Liver (tissue), 9 donors: ENCODE measurements around the gene ADGRG1. TPM values are rescaled to one million over a fixed set of nuclear protein-coding genes. Genes with fewer than 3 reads are reported as not detected.

Source experiments
- DNase-seq: peaks from one replicate; pipeline ENCODE4 v3.0.0-alpha.2; 2017; ENCODE audit warnings: low spot score
- H3K27ac ChIP-seq, 2 donors: one replicate each; pipeline ENCODE4 v1.7.0; 2013; ENCODE audit warnings: inconsistent platforms in 2 of 2, low read length in 2 of 2, control low read depth in 1 of 2, low read depth in 1 of 2, mild to moderate bottlenecking in 1 of 2
- H3K27me3 ChIP-seq, 4 donors: one replicate each; pipeline versions ENCODE4 v1.6.1 to v1.7.0; 2013; ENCODE audit warnings: low read length in 3 of 4, inconsistent platforms in 1 of 4, mild to moderate bottlenecking in 1 of 4, moderate library complexity in 1 of 4; ENCODE audit not compliant: control insufficient read depth in 4 of 4, insufficient read depth in 4 of 4
- H3K36me3 ChIP-seq, 4 donors: one replicate each; pipeline versions ENCODE4 v1.6.1 to v1.7.0; 2013; ENCODE audit warnings: low read length in 3 of 4, mild to moderate bottlenecking in 3 of 4, low read depth in 1 of 4, moderate library complexity in 1 of 4; ENCODE audit not compliant: control insufficient read depth in 4 of 4, insufficient read depth in 3 of 4
- H3K4me1 ChIP-seq, 4 donors: one replicate each; pipeline versions ENCODE4 v1.6.1 to v1.7.0; 2013; ENCODE audit warnings: low read length in 3 of 4, mild to moderate bottlenecking in 3 of 4, moderate library complexity in 1 of 4; ENCODE audit not compliant: control insufficient read depth in 4 of 4, insufficient read depth in 4 of 4
- H3K4me3 ChIP-seq, 3 donors: one replicate each; pipeline versions ENCODE4 v1.6.1 to v1.7.0; 2013; ENCODE audit warnings: low read length in 3 of 3, control low read depth in 1 of 3, low read depth in 1 of 3, mild to moderate bottlenecking in 1 of 3
- H3K9ac ChIP-seq, 2 donors: one replicate each; pipeline ENCODE4 v1.7.0; 2013; ENCODE audit warnings: low read length in 2 of 2, mild to moderate bottlenecking in 2 of 2, moderate library complexity in 2 of 2, control low read depth in 1 of 2, low read depth in 1 of 2
- H3K9me3 ChIP-seq, 4 donors: one replicate each; pipeline versions ENCODE4 v1.6.1 to v1.7.0; 2013; ENCODE audit warnings: low read length in 3 of 4; ENCODE audit not compliant: control insufficient read depth in 4 of 4
- CTCF ChIP-seq: fragments of 150-350 bp; IDR thresholded peaks from 2 replicates; pipeline ENCODE4 v1.5.1; 2017; ENCODE audit warnings: improper control_type of control experiment, low read depth, low read length; ENCODE audit not compliant: missing input control
- EGR1 ChIP-seq, 2 donors: IDR thresholded peaks; 2 replicates each; pipeline ENCODE4 v1.6.1; 2016 to 2018; ENCODE audit warnings: antibody characterized with exemption in 2 of 2, low read depth in 2 of 2
- FOXA1 ChIP-seq: IDR thresholded peaks from 2 replicates; pipeline ENCODE4 v1.6.1; 2016; ENCODE audit warnings: antibody characterized with exemption
- GABPA ChIP-seq, 2 donors: IDR thresholded peaks in 1 of 2; conservative IDR thresholded peaks in 1 of 2; 2 replicates each; pipeline ENCODE4 v1.6.1; 2016; ENCODE audit warnings: antibody characterized with exemption in 2 of 2, mild to moderate bottlenecking in 1 of 2, moderate library complexity in 1 of 2
- HNF4A ChIP-seq, 2 donors: conservative IDR thresholded peaks; 2 replicates each; pipeline ENCODE4 v1.6.1; 2016; ENCODE audit warnings: antibody characterized with exemption in 2 of 2, mild to moderate bottlenecking in 2 of 2
- HNF4G ChIP-seq: IDR thresholded peaks from 2 replicates; pipeline ENCODE4 v1.6.1; 2016; ENCODE audit warnings: antibody characterized with exemption
- JUND ChIP-seq, 2 donors: IDR thresholded peaks; 2 replicates each; pipeline ENCODE4 v1.6.1; 2016; ENCODE audit warnings: antibody characterized with exemption in 2 of 2
- MAX ChIP-seq: IDR thresholded peaks from 2 replicates; pipeline ENCODE4 v1.6.1; 2016; ENCODE audit warnings: antibody characterized with exemption
- RAD21 ChIP-seq, 2 donors: IDR thresholded peaks; 2 replicates each; pipeline ENCODE4 v1.6.1; 2016; ENCODE audit warnings: antibody characterized with exemption in 2 of 2, mild to moderate bottlenecking in 2 of 2
- REST ChIP-seq: IDR thresholded peaks from 2 replicates; pipeline ENCODE4 v1.6.1; 2016; ENCODE audit warnings: antibody characterized with exemption, mild to moderate bottlenecking
- SP1 ChIP-seq: IDR thresholded peaks from 2 replicates; pipeline ENCODE4 v1.6.1; 2018; ENCODE audit warnings: antibody characterized with exemption, mild to moderate bottlenecking
- TAF1 ChIP-seq: conservative IDR thresholded peaks from 2 replicates; pipeline ENCODE4 v1.6.1; 2016; ENCODE audit warnings: antibody characterized with exemption, mild to moderate bottlenecking
- YY1 ChIP-seq: IDR thresholded peaks from 2 replicates; pipeline ENCODE4 v1.6.1; 2016; ENCODE audit warnings: antibody characterized with exemption, mild to moderate bottlenecking
- ZBTB33 ChIP-seq: IDR thresholded peaks from 2 replicates; pipeline ENCODE4 v1.6.1; 2016; ENCODE audit warnings: antibody characterized with exemption
- WGBS: extraction: QIAGEN DNeasy Blood & Tissue Kit; methylation state at CpG from one replicate; pipeline ENCODE4 v1.1.7; 2013; 5-methylcytosine and 5-hydroxymethylcytosine counted together
- polyA plus RNA-seq, 2 donors: library from polyadenylated mRNA; stranded (reverse) in 1 of 2; unstranded in 1 of 2; fragments of 200-250 nt in 1 of 2; fragments of >200 nt in 1 of 2; fragmentation: Nextera tagmentation in 1 of 2; extraction: Ambion mirVana in 1 of 2; gene quantifications; one replicate each; pipeline versions ENCODE4 v1.2.1 to v1.2.3, GENCODE V29; 2013 to 2015
- total RNA-seq, 2 donors: library from RNA; depleted of rRNA; stranded (reverse); fragments of >200 nt; gene quantifications; one replicate each; pipeline ENCODE4 v1.2.3, GENCODE V29; 2014
- donor health status: healthy.
- donor health status: healthy.
- donor health status: healthy.
- donor health status: healthy.
- donor health status: healthy.

Gene ADGRG1
- total and polyA plus RNA-seq, 4 donors = 1.7 to 3.3 (median 2.0) TPM

GRCh38 chr16:57658878-57659674, 30.6 kb downstream of the ADGRG1 start:
- Histone ChIP-seq H3K27me3 (no peaks in the 10 kb centered on the region), H3K36me3 (no peaks in the 10 kb centered on the region), H3K4me1 (no peaks in the 10 kb centered on the region), H3K4me3 (no peak overlapping the region), H3K27ac (no peak overlapping the region), H3K9ac (no peak overlapping the region), H3K9me3 (no peaks in the 10 kb centered on the region)
- WGBS = 87% methylated on average over 19 of the region's 19 CpGs
- DNase-seq = no peak
- TF ChIP-seq SP1 = no peak
- TF ChIP-seq YY1 = no peak
- no peak for TF ChIP-seq REST
- no peak for TF ChIP-seq JUND (IDR thresholded peaks at IDR 0.05)
- TF ChIP-seq RAD21 (IDR thresholded peaks at IDR 0.05) = no peak
- no peak for TF ChIP-seq MAX
- no peak for TF ChIP-seq EGR1 (IDR thresholded peaks at IDR 0.05; ENCODE audit: low read depth in 2 of 2)
- no peak for TF ChIP-seq CTCF
- no peak for TF ChIP-seq TAF1
- TF ChIP-seq HNF4G = no peak
- no peak for TF ChIP-seq FOXA1
- TF ChIP-seq HNF4A (conservative IDR thresholded peaks at IDR 0.05) = no peak
- TF ChIP-seq GABPA (IDR thresholded peaks at IDR 0.05 in 1 of 2, conservative IDR thresholded peaks at IDR 0.05 in 1 of 2) = no peak

- H3K27ac ChIP-seq = no peak overlapping the region
- H3K4me3 ChIP-seq = no peak overlapping the region
- no peak overlapping the region for H3K9ac ChIP-seq
- H3K27me3 ChIP-seq = no peaks in the 10 kb centered on the region
- no peak for TF ChIP-seq ZBTB33
- no peak for TF ChIP-seq CTCF
- peak; percentile 57 for TF ChIP-seq RAD21 (IDR thresholded peaks at IDR 0.05)
- peak; percentile 20 to 31 for TF ChIP-seq HNF4A (conservative IDR thresholded peaks at IDR 0.05)
- 88% methylated on average over 11 of the region's 11 CpGs for WGBS
- H3K36me3 ChIP-seq = no peaks in the 10 kb centered on the region
- no peaks in the 10 kb centered on the region for H3K4me1 ChIP-seq
- no peak for DNase-seq
- no peaks in the 10 kb centered on the region for H3K9me3 ChIP-seq
These were observed 32.5 kb downstream of the ADGRG1 start for GRCh38 chr16:57660715-57661463.
